ENCODE data around the gene LETM1. TPM values are rescaled to one million over a fixed set of nuclear protein-coding genes. Genes with fewer than 3 reads are reported as not detected.

Gene LETM1
- total and polyA plus RNA-seq, 5 experiments from 2014 or later = 10.8 to 41.9 (median 12.9) TPM

DNA sequence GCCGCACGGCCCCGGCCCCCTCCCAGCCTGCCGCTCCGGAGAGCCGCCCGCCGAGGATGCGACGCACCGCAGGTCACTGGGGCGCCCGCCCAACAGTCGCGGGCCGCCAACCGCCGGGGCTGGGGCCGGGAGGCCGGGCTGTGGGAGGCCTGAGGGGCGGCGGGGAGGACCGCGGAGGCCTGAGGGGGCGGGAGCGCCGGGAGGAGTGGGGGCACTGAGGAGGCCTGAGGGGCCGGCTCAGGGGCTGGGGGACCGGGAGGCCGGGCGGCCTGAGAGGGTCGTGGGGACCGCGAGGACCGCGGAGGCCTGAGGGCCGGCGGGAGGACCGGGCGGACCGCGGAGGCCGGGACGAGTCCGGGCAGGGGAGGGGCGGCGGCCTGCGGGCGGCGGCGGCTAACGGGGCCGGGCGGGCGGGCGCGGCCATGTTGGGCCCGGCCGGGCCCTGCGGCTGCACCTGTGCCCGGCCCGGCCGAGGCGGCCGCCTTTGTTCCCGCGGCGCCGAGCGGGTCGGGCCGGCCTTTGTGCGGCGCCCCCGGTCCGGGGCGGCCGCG is 15.6 kb upstream of the LETM1 start:
- Mint-ChIP-seq H3K36me3 (no peaks in the 10 kb centered on the region), H3K4me3 (peak overlapping the region in 4 of 10 donors; percentile 7 to 45 (median 36)), H3K27me3 (peaks cover 0 to 3% (median 0%) of the 10 kb centered on the region in 5 donors), H3K27ac (no peak overlapping the region), H3K4me1 (peaks cover 9 to 35% (median 34%) of the 10 kb centered on the region in 4 donors), H3K9me3 (no peaks in the 10 kb centered on the region)
- ATAC-seq = no peak
- peak in 1 of 10 donors; percentile 18 for DNase-seq
- POLR2A ChIA-PET = no interaction called here

DNA sequence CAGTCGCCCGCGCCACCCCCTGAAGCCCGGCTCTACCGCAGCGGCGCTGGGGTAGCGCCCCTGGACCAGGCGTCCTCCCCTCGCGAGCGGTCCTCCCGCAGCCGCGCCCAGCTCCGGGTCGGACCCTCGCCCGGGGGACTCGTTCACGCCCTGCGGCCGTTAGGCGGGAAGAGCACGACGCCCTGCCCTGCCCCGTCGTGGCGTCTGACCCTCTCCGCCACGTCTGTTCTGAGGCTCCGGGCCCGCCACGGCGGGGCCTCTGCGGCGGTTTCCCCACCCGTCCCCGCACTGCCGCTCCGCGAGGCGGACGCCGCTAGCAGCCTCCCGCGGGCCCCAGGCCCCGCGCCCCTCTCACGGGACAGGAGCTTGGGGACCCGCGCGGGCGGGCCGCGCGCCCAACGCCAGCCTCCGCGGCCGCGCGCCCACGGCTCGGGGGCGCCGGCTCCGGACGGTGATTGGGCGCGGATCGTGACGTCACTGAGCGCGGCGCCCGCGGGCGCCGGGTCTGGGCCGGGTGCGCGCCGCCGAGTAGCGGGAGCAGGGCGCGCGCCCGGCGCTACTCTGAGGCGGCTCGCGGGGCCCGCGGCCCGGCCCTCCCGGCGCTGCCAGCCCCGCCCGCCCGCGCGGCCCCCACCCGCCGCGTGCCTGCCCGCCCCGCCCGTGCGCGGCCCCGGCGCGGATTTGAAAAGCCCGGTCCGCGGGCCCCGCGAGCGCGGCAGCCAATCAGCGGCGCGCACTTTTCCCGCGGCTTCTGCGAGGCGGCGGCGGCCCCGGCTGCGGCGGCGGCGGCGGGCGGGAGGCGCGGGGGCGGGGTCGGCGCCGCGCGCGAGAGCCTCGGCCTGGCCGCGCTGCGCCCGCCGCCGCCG is 14.9 kb upstream of the LETM1 start, which contains the start of gene NSD2:
NSD2 (plus strand) TSS at position 816 of the 866 bp plus-strand sequence. CDS start 29,262 bp downstream, outside the sequence.
- POLR2A ChIA-PET = interaction anchor here (0.5 to 2.3 kb wide), 14 partner anchors 8 to 1093 kb away, joined by 3 to 57 read pairs (median 4); partner anchors contain the start of genes CTBP1, GRK4, LETM1 and NELFA
- Mint-ChIP-seq H3K4me3 (peak within 1 kb of the TSS; percentile 75 to 92 (median 87)), H3K27me3 (peaks cover 0 to 3% (median 0%) of the 10 kb centered on the region in 5 donors), H3K36me3 (no peaks in the 10 kb centered on the region), H3K9me3 (no peaks in the 10 kb centered on the region), H3K27ac (peak within 1 kb of the TSS; percentile 90 to 98 (median 95)), H3K4me1 (peaks cover 9 to 35% (median 34%) of the 10 kb centered on the region in 4 donors)
- ATAC-seq = peak; percentile 67 to 76
- DNase-seq = peak; percentile 76 to 93 (median 88)

DNA sequence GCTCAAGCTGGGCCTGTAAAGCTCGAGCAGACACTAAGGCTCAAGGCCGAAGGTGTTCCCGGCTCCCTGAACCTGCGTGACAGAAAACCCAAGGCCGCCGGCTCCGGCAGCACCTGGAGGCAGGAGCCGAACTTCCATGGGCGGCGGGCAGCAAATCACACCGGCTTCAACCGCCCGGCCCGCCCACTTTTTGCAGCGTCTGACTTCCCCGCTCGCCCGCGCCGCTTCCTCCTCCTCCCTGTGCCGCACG is 14.3 kb upstream of the LETM1 start:
- Mint-ChIP-seq H3K27ac (peak overlapping the region; percentile 25 to 98 (median 93)), H3K36me3 (no peaks in the 10 kb centered on the region)

DNA sequence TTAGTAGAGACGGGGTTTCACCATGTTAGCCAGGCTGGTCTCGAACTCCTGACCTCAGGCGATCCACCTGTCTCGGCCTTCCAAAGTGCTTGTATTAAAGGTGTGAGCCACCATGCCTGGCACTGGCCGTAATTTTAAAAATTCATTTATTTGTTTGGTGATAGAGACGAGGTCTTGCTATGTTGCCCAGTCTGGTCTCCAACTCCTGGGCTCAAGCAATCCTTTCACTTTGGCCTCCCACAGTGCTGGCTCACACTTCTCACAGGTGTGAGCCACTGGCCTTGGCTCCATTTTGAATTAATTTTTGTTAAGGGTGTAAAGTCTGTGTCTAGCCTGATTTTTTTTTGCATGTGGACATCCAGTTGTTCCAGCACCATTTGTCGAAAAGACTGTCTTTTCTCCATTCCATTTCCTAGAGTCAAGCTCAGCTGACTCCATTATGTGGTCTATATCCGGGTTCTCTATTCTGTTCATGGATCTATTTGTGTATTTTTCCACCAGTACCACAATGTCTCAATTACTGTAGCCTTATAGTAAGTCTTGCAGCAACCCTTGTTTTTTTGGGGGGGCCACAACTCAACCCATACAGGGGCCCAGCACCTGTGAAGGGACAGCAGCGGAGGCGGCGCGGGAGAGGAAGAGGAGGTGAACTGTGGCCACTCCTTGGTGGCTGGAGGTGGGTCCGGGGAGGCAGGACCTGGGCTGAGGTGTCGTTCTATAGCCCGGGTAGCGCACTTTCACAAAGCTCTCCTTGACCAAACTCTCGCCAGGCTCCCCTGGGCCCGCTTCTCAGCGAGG is 13.8 kb upstream of the LETM1 start:
- Mint-ChIP-seq H3K9me3 (no peaks in the 10 kb centered on the region), H3K27me3 (peaks cover 0 to 3% (median 0%) of the 10 kb centered on the region in 5 donors), H3K36me3 (no peaks in the 10 kb centered on the region), H3K4me3 (peak overlapping the region; percentile 74 to 90 (median 84)), H3K27ac (peak overlapping the region; percentile 25 to 98 (median 93)), H3K4me1 (peaks cover 9 to 35% (median 33%) of the 10 kb centered on the region in 4 donors)
- ATAC-seq (no peak), DNase-seq (no peak)
- POLR2A ChIA-PET = interaction anchor here (0.5 to 2.3 kb wide), 11 partner anchors 9 to 1094 kb away, joined by 3 to 57 read pairs (median 5); partner anchors contain the start of genes CTBP1, GRK4, LETM1 and NELFA

More for the DNA sequence above, 14.3 kb upstream of the LETM1 start:
- H3K4me3 Mint-ChIP-seq = peak overlapping the region; percentile 74 to 90 (median 84)
- H3K4me1 Mint-ChIP-seq = peaks cover 9 to 35% (median 34%) of the 10 kb centered on the region in 4 donors
- POLR2A ChIA-PET = interaction anchor here (0.5 to 2.3 kb wide), 13 partner anchors 9 to 1093 kb away, joined by 3 to 57 read pairs (median 5); partner anchors contain the start of genes CTBP1, GRK4, LETM1 and NELFA
- peaks cover 0 to 3% (median 0%) of the 10 kb centered on the region in 5 donors for H3K27me3 Mint-ChIP-seq
- no peaks in the 10 kb centered on the region for H3K9me3 Mint-ChIP-seq
- peak; percentile 78 for ATAC-seq
- peak; percentile 77 to 91 (median 86) for DNase-seq

DNA sequence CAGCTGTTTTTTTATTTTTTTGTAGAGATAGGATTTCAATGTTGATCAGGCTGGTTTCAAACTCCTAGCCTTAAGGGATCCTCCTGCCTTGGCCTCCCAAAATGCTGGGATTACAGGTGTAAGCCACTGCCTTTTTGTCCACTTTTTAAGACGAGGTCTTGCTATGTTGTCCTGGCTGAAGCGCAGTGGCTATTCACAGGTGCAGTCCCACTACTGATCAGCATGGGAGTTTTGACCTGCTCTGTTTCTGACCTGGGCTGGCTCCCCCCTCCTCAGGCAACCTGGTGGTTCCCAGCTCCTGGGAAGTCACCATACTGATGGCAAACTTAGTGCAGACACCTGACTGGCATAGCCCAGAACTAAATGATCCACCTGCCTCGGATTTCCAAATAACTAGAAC is 13.0 kb upstream of the LETM1 start:
- no peaks in the 10 kb centered on the region for H3K36me3 Mint-ChIP-seq
- H3K4me1 Mint-ChIP-seq = peaks cover 13 to 29% (median 28%) of the 10 kb centered on the region in 4 donors
- ATAC-seq (no peak), DNase-seq (no peak)
- peak overlapping the region in 5 of 10 donors; percentile 20 to 95 (median 93) for H3K27ac Mint-ChIP-seq
- POLR2A ChIA-PET = interaction anchor here (1.5 to 2.3 kb wide), 2 partner anchors 8 to 12 kb away, joined by 6 to 20 read pairs; partner anchors contain the start of gene LETM1
- peaks cover 0 to 3% (median 0%) of the 10 kb centered on the region in 5 donors for H3K27me3 Mint-ChIP-seq
- no peaks in the 10 kb centered on the region for H3K9me3 Mint-ChIP-seq
- H3K4me3 Mint-ChIP-seq = peak overlapping the region in 1 of 10 donors; percentile 39

DNA sequence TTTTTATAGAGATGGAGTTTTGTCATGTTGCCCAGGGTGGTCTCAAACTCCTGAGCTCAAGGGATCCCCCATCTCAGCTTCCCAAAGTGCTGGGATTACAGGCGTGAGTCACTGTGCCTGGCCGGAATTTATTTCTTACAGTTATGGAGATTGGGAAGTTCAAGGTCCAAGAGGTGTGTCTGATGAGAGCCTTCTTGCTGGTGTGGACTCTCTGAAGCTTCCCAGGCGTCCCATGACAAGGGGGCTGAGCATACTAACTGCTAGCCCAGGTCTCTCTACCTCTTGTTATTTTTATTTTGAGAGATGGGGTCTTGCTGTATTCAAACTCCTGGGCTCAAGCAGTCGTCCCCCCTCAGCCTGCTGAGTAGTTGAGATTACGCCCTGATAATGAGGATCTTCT is 12.3 kb upstream of the LETM1 start:
- Mint-ChIP-seq H3K27ac (peak overlapping the region in 2 of 10 donors; percentile 40 to 95), H3K9me3 (no peaks in the 10 kb centered on the region), H3K36me3 (no peaks in the 10 kb centered on the region), H3K27me3 (peaks cover 0 to 3% (median 0%) of the 10 kb centered on the region in 5 donors), H3K4me1 (peaks cover 16 to 33% (median 29%) of the 10 kb centered on the region in 4 donors), H3K4me3 (peak overlapping the region in 1 of 10 donors; percentile 37)
- ATAC-seq (no peak), DNase-seq (no peak)
- POLR2A ChIA-PET = interaction anchor here (0.6 to 1.5 kb wide), 4 partner anchors 10 to 1261 kb away, joined by 3 to 6 read pairs (median 4); partner anchors contain the start of gene LETM1

DNA sequence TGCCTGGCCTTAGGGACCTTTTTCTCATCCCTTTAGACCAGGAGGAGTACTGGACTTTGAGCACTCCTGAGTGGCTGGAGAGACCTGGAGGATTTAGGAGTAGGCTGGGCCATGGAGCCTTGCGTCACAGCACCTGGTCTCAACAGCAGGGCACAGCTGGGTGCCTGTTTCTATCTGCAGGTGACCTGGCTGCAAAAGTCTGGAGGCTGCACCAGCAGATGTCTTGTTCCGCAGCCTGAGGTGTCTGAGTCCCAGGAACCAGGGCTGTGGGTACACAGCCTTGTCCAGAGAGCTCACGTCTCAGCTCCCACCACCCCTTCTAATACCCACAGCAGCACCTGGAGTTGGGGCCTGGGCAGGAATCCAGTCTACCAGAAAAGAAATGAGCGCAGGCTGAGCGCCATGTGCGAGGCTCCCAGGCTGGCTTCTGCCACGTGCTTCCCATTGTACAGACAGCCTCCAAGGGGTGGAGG is 10.3 kb upstream of the LETM1 start:
- Mint-ChIP-seq H3K36me3 (no peaks in the 10 kb centered on the region), H3K27me3 (no peaks in the 10 kb centered on the region), H3K27ac (no peak overlapping the region), H3K9me3 (no peaks in the 10 kb centered on the region), H3K4me3 (no peak overlapping the region), H3K4me1 (peaks cover 19 to 40% (median 34%) of the 10 kb centered on the region in 4 donors)
- no peak for ATAC-seq
- POLR2A ChIA-PET = interaction anchor here (0.6 kb wide), 1 partner anchor 19 kb away, joined by 3 read pairs; no protein-coding TSS in a partner anchor
- DNase-seq = no peak

DNA sequence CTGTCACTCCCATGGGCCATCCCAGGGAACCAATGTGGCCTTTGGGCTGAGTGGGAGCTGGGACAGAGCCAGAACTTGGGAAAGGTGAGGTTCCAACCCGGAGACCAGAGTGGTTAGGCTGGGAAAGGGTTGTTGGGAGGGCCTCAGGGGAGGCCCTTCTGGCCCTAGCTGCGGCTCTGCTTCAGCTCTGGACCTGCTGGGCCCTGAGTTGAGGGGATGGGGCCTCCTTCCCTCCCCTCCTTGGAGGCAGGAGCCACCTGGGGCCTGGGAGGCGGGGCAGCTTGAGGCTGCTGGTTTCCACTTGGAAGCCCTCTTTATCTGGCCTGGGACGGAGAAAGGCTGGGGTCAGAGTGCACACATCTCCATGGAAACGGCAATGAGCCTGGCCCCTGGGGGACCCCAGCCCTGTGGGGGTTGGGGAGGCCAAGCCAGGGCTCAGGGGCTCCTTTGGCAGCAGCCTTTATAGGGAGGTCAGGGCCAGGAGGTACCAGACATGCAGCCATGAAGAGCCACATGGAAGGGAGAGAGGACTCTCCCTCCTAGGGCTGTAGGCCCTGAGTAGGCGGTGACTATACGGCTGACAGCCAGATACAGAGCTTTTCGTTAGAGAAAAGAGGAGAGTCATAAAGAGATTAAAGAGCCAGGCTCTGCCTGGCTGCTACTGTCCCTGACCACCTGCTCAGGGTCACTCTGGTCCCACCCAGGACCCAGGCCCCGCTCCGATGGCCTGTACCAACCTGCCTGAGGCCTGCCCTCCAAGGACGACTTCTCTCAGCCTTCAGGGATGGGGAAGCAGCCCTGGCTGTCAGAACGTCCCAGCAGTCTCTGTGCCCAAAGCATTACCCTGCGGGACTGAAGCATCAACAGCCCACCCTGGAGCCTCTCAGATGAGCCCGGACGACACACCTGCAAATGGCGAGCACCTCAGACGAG is 8.4 kb upstream of the LETM1 start:
- H3K36me3 Mint-ChIP-seq = no peaks in the 10 kb centered on the region
- ATAC-seq = no peak

DNA sequence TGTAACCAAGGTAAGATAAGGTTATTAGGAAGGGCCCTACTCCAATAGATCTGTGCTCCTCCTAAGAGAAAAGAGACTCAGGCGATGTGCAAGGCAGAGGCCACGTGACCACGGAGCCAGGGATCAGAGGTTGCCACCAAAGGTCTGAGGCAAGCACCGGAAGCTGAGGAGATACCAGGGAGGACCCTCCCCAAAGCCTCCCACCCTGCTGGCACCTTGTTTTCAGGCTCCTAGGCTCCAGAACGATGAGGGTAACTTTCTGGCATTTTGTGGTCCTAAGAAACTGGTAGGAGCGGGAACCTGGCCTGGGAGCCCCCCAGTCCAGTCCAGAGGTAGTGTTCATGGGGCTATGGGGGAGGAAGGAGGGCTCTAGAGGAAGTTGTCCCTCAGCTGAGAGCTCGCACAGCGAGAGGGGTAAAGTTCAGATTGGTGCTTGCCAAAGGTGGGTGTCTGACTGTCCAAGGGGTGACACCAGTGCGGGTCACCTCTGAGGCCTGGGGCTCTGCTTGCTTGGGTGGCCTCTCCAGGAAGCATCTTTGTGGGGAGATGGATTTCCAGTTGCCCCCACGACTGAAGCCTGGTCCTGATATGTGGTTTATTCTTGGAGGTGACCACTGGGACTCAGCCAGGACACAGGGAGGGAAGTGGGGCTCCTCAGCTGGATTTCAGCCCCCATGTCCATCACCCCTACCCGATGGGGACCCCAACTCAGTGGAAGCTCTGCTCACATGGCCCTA is 7.5 kb upstream of the LETM1 start:
- Mint-ChIP-seq H3K27me3 (no peaks in the 10 kb centered on the region), H3K9me3 (no peaks in the 10 kb centered on the region), H3K4me1 (peaks cover 17 to 32% (median 28%) of the 10 kb centered on the region in 4 donors), H3K4me3 (peak overlapping the region; percentile 74 to 91 (median 82)), H3K36me3 (no peaks in the 10 kb centered on the region), H3K27ac (peak overlapping the region; percentile 87 to 97 (median 92))
- no peak for DNase-seq
- ATAC-seq = peak; percentile 12 to 29
- POLR2A ChIA-PET = interaction anchor here (0.7 to 1.3 kb wide), 2 partner anchors 14 to 533 kb away, joined by 3 read pairs; no protein-coding TSS in a partner anchor

More for the DNA sequence above, 8.4 kb upstream of the LETM1 start:
- no peak for DNase-seq
- H3K9me3 Mint-ChIP-seq = no peaks in the 10 kb centered on the region
- POLR2A ChIA-PET = interaction anchor here (1.0 kb wide), 1 partner anchor 9 kb away, joined by 3 read pairs; the partner anchor contains the start of gene LETM1
- H3K27ac Mint-ChIP-seq = peak overlapping the region in 6 of 10 donors; percentile 36 to 97 (median 62)
- H3K27me3 Mint-ChIP-seq = no peaks in the 10 kb centered on the region
- H3K4me1 Mint-ChIP-seq = peaks cover 15 to 32% (median 27%) of the 10 kb centered on the region in 4 donors
- H3K4me3 Mint-ChIP-seq = peak overlapping the region in 1 of 10 donors; percentile 45

DNA sequence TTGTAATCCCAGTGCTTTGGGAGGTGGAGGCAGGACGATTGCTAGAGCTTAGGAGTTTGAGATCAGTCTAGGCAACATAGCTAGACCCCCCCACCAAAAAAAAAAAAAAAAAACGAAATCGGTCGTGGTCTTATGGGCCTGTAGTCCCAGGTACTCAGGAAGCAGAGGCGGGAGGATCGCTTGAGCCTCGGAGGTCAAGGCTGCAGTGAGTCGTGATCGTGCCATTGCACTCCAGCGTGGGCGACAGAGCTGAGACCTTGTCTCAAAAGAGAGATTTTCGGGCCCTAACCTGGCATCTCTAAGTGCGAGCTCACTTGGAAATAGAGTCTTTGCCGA is 7.0 kb upstream of the LETM1 start:
- ATAC-seq (peak; percentile 13 to 26), DNase-seq (no peak)
- peaks cover 17 to 32% (median 28%) of the 10 kb centered on the region in 4 donors for H3K4me1 Mint-ChIP-seq

More for the DNA sequence above, 7.0 kb upstream of the LETM1 start:
- Mint-ChIP-seq H3K36me3 (no peaks in the 10 kb centered on the region), H3K27me3 (no peaks in the 10 kb centered on the region), H3K4me3 (peak overlapping the region; percentile 74 to 91 (median 82)), H3K9me3 (no peaks in the 10 kb centered on the region), H3K27ac (peak overlapping the region; percentile 87 to 97 (median 92))
- POLR2A ChIA-PET = interaction anchor here (0.6 to 1.3 kb wide), 4 partner anchors 12 to 1414 kb away, joined by 3 read pairs; no protein-coding TSS in a partner anchor
